ENCODE measurements around the gene TMEM266. TPM values are rescaled to one million over a fixed set of nuclear protein-coding genes. Genes with fewer than 3 reads are reported as not detected.
A peak's percentile ranks its signal among the peaks of the same experiment; 100 is the strongest.

TMEM266 gene
- total and polyA plus RNA-seq, 2 experiments from 2014 or later: 0.42 to 5.0 TPM

DNA sequence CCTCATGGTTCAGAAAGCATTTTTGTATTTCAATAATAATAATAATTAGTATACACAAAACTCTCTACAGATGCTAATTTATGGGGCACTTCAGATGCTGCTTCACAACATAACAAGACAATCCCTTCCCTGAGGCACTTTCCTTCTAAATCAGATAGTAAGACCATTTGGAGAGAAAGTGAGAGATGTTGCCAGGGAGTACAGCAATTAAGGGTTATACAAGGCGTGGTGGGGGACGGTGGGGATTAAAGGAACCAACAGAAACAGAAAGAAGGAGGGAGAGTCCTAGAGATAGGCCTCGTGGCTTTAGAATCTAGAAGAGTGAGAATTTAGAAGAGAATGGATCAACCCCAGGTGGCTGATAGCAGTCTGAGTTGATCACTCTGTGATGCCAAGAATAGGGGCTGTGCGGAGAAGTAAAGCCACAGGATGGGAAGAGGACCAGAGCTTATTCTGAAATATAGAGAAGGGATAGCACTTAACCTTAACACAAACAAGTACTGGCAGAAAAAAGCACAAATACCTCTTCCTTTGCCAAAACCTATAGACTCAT, 174.6 kb downstream of the TMEM266 start:
- peak overlapping the region; percentile 35; the same call in 1 of the 2 replicates for H3K27ac ChIP-seq (ENCODE audit: low read depth)
- TF ChIP-seq ZNF331 (CRISPR knock-in tag; IDR thresholded peaks at IDR 0.05; ENCODE audit: low read depth): no peak
- TF ChIP-seq JUNB (IDR thresholded peaks at IDR 0.05; ENCODE audit: unreplicated experiment): no peak
- TF ChIP-seq, protein P1, sequence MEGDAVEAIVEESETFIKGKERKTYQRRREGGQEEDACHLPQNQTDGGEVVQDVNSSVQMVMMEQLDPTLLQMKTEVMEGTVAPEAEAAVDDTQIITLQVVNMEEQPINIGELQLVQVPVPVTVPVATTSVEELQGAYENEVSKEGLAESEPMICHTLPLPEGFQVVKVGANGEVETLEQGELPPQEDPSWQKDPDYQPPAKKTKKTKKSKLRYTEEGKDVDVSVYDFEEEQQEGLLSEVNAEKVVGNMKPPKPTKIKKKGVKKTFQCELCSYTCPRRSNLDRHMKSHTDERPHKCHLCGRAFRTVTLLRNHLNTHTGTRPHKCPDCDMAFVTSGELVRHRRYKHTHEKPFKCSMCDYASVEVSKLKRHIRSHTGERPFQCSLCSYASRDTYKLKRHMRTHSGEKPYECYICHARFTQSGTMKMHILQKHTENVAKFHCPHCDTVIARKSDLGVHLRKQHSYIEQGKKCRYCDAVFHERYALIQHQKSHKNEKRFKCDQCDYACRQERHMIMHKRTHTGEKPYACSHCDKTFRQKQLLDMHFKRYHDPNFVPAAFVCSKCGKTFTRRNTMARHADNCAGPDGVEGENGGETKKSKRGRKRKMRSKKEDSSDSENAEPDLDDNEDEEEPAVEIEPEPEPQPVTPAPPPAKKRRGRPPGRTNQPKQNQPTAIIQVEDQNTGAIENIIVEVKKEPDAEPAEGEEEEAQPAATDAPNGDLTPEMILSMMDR (conservative IDR thresholded peaks at IDR 0.05; ENCODE audit: low read depth in 2 of 2): no peak
- no peak for TF ChIP-seq ZNF114 (CRISPR knock-in tag; IDR thresholded peaks at IDR 0.05)
- no peak for TF ChIP-seq STAT1 (IDR thresholded peaks at IDR 0.05; ENCODE audit: unreplicated experiment)
- TF ChIP-seq, protein P2, sequence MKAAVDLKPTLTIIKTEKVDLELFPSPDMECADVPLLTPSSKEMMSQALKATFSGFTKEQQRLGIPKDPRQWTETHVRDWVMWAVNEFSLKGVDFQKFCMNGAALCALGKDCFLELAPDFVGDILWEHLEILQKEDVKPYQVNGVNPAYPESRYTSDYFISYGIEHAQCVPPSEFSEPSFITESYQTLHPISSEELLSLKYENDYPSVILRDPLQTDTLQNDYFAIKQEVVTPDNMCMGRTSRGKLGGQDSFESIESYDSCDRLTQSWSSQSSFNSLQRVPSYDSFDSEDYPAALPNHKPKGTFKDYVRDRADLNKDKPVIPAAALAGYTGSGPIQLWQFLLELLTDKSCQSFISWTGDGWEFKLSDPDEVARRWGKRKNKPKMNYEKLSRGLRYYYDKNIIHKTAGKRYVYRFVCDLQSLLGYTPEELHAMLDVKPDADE (IDR thresholded peaks at IDR 0.05): no peak
- TF ChIP-seq, protein P3, sequence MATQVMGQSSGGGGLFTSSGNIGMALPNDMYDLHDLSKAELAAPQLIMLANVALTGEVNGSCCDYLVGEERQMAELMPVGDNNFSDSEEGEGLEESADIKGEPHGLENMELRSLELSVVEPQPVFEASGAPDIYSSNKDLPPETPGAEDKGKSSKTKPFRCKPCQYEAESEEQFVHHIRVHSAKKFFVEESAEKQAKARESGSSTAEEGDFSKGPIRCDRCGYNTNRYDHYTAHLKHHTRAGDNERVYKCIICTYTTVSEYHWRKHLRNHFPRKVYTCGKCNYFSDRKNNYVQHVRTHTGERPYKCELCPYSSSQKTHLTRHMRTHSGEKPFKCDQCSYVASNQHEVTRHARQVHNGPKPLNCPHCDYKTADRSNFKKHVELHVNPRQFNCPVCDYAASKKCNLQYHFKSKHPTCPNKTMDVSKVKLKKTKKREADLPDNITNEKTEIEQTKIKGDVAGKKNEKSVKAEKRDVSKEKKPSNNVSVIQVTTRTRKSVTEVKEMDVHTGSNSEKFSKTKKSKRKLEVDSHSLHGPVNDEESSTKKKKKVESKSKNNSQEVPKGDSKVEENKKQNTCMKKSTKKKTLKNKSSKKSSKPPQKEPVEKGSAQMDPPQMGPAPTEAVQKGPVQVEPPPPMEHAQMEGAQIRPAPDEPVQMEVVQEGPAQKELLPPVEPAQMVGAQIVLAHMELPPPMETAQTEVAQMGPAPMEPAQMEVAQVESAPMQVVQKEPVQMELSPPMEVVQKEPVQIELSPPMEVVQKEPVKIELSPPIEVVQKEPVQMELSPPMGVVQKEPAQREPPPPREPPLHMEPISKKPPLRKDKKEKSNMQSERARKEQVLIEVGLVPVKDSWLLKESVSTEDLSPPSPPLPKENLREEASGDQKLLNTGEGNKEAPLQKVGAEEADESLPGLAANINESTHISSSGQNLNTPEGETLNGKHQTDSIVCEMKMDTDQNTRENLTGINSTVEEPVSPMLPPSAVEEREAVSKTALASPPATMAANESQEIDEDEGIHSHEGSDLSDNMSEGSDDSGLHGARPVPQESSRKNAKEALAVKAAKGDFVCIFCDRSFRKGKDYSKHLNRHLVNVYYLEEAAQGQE (IDR thresholded peaks at IDR 0.05; ENCODE audit: unreplicated experiment): no peak
- TF ChIP-seq CREB1 (CRISPR knock-in tag; IDR thresholded peaks at IDR 0.05; ENCODE audit: low read depth): no peak
- no peak for TF ChIP-seq EZH2phosphoT487 (IDR thresholded peaks at IDR 0.05; ENCODE audit: unreplicated experiment)
- H3K79me2 ChIP-seq (replicated peaks; ENCODE audit: insufficient read depth): no peaks in the 10 kb centered on the region
- H3K27me3 Mint-ChIP-seq (ENCODE audit: insufficient read depth, low read depth, poor library complexity): peaks cover 2% of the 10 kb centered on the region
- H3F3A ChIP-seq (replicated peaks; ENCODE audit: low read depth): no peaks in the 10 kb centered on the region
- no peak overlapping the region for H2AFZ ChIP-seq
- no peaks in the 10 kb centered on the region for H3K36me3 ChIP-seq (ENCODE audit: insufficient read depth)
- no peaks in the 10 kb centered on the region for H3K27me3 ChIP-seq (ENCODE audit: insufficient read depth)
- H3K27ac Mint-ChIP-seq: peak overlapping the region; percentile 11
- H4K20me1 ChIP-seq (replicated peaks; ENCODE audit: insufficient read depth): no peaks in the 10 kb centered on the region; the same call in 1 of the 2 replicates
- no peaks in the 10 kb centered on the region for H3K9me3 Mint-ChIP-seq
- H3K4me3 ChIP-seq: no peak overlapping the region
- peaks cover 7% of the 10 kb centered on the region; the same call in 1 of the 3 replicates for H3K36me3 Mint-ChIP-seq (ENCODE audit: low read depth)
- no peak overlapping the region for H3K4me2 ChIP-seq
- peaks cover 11% of the 10 kb centered on the region for H3K4me1 ChIP-seq (ENCODE audit: insufficient read depth)
- no peak overlapping the region for H3K4me3 Mint-ChIP-seq
- peaks cover 16% of the 10 kb centered on the region for H3K4me1 Mint-ChIP-seq
- H3K9me2 ChIP-seq (ENCODE audit: insufficient read depth): no peaks in the 10 kb centered on the region
- DNase-seq (ENCODE audit: low spot score): no peak
- peak; percentile 89 for ATAC-seq

Measured in GM23338 (cell line).